ENCODE data around the gene PLCL1. TPM values are rescaled to one million over a fixed set of nuclear protein-coding genes. Genes with fewer than 3 reads are reported as not detected.
"Not testable (repeated sequence)": the region's sequence is repeated elsewhere in the genome, so short reads cannot be mapped to it uniquely, and the experiment has no call there.

Gene PLCL1
- total and polyA plus RNA-seq, 2 donors from 2014 or later = 13.6 to 14.7 TPM

DNA sequence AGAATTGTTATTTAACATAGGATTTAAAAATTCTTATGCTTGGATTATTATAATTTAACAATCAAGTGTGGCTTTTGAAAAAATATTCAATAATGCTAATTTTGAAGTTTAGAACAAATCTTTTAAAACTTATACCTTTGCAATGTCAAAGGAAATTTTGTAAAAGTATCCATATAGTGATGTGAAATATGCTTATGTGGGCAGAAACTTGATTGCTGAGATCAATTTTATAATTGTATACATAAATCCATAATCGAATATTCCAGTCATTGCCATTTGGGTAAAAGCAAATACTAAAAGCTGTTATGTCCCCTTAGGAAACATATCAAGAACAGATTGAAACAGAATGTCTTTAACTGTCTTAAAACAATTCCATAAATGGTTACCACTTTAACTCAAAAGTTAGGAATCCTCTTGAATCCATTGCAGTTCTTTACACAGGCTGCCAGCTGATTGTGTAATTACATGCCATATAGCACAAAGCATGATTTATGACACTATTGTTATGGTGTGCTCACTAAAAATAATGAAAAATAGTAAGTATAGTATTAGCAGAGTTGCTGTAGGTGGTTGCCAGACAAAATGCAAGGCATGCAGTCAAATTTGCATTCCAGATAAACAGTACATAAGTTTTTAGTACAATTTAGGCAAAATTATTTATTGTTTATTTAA lies 24.2 kb downstream of the PLCL1 start:
- Histone ChIP-seq H3K36me3 (ENCODE audit: control insufficient read depth in 2 of 3, insufficient read depth in 3 of 3, low read length in 3 of 3) (no peaks in the 10 kb centered on the region), H3K4me1 (ENCODE audit: control insufficient read depth in 2 of 3, insufficient read depth in 2 of 3, low read depth in 1 of 3, low read length in 3 of 3) (no peaks in the 10 kb centered on the region), H3K9me3 (ENCODE audit: control insufficient read depth in 2 of 3, insufficient read depth in 1 of 3, low read length in 3 of 3) (no peaks in the 10 kb centered on the region), H3K27me3 (ENCODE audit: control insufficient read depth, insufficient read depth, low read length) (no peaks in the 10 kb centered on the region), H3K27ac (ENCODE audit: low read depth in 2 of 2, low read length in 2 of 2) (no peak overlapping the region), H3K4me3 (ENCODE audit: low read length in 3 of 3) (no peak overlapping the region), H3K9ac (ENCODE audit: low read length in 3 of 3) (no peak overlapping the region)
- FAIRE-seq (no peak), DNase-seq (peak in 1 of 5 donors; percentile 26)
- TF ChIP-seq, protein P1, sequence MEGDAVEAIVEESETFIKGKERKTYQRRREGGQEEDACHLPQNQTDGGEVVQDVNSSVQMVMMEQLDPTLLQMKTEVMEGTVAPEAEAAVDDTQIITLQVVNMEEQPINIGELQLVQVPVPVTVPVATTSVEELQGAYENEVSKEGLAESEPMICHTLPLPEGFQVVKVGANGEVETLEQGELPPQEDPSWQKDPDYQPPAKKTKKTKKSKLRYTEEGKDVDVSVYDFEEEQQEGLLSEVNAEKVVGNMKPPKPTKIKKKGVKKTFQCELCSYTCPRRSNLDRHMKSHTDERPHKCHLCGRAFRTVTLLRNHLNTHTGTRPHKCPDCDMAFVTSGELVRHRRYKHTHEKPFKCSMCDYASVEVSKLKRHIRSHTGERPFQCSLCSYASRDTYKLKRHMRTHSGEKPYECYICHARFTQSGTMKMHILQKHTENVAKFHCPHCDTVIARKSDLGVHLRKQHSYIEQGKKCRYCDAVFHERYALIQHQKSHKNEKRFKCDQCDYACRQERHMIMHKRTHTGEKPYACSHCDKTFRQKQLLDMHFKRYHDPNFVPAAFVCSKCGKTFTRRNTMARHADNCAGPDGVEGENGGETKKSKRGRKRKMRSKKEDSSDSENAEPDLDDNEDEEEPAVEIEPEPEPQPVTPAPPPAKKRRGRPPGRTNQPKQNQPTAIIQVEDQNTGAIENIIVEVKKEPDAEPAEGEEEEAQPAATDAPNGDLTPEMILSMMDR (IDR thresholded peaks at IDR 0.05; ENCODE audit: borderline replicate concordance, extremely low read depth, insufficient read depth) = no peak
- intact Hi-C loops (cut with DNase I) = no loop called here

DNA sequence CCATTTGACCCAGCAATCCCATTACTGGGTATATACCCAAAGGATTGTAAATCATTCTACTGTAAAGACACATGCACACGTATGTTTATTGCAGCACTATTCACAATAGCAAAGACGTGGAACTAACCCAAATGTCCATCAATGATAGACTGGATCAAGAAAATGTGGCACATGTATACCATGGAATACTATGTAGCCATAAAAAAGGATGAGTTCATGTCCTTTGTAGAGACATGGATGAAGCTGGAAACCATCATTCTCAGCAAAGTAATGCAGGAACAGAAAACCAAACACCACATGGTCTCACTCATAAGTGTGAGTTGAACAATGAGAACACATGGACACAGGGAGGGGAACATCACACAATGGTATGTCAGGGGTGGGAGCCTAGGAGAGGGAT lies 30.4 kb downstream of the PLCL1 start:
- DNase-seq; FAIRE-seq; H3K9ac ChIP-seq (ENCODE audit: low read length in 3 of 3); H3K9me3 ChIP-seq (ENCODE audit: control insufficient read depth in 2 of 3, insufficient read depth in 1 of 3, low read length in 3 of 3); H3K4me1 ChIP-seq (ENCODE audit: control insufficient read depth in 2 of 3, insufficient read depth in 2 of 3, low read depth in 1 of 3, low read length in 3 of 3); H3K27me3 ChIP-seq (ENCODE audit: control insufficient read depth, insufficient read depth, low read length); intact Hi-C loops (cut with DNase I); H3K27ac ChIP-seq (ENCODE audit: low read depth in 2 of 2, low read length in 2 of 2); H3K4me3 ChIP-seq (ENCODE audit: low read length in 3 of 3); H3K36me3 ChIP-seq (ENCODE audit: control insufficient read depth in 2 of 3, insufficient read depth in 3 of 3, low read length in 3 of 3): not testable (repeated sequence)

DNA sequence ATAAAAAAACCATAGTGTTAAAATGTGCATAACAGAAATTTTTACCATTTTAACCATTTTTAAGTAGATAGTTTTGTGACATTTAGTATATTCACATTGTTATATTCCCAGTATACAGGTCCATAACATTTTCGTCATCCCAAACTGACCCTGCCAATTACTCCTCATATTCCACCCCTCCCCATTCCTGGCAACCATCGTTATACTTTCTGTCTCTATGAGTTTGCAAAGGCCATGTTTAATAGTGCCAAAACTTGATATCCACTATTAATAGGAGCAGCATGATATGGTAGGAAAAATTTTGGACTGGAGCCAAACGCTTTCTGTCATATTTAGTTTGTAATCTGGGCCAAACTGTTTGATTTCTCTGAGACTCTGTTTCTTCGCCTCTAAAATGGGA lies 30.9 kb downstream of the PLCL1 start:
- no peak overlapping the region for H3K9ac ChIP-seq (ENCODE audit: low read length in 3 of 3)
- no peaks in the 10 kb centered on the region for H3K9me3 ChIP-seq (ENCODE audit: control insufficient read depth in 2 of 3, insufficient read depth in 1 of 3, low read length in 3 of 3)
- H3K4me1 ChIP-seq (ENCODE audit: control insufficient read depth in 2 of 3, insufficient read depth in 2 of 3, low read depth in 1 of 3, low read length in 3 of 3) = peaks cover 0 to 9% (median 6%) of the 10 kb centered on the region in 3 donors
- no peaks in the 10 kb centered on the region for H3K36me3 ChIP-seq (ENCODE audit: control insufficient read depth in 2 of 3, insufficient read depth in 3 of 3, low read length in 3 of 3)
- H3K4me3 ChIP-seq (ENCODE audit: low read length in 3 of 3) = no peak overlapping the region
- TF ChIP-seq, protein P1 (IDR thresholded peaks at IDR 0.05; ENCODE audit: borderline replicate concordance, extremely low read depth, insufficient read depth) = no peak
- no peak for DNase-seq
- intact Hi-C loops (cut with DNase I) = no loop called here
- no peak for FAIRE-seq
- no peak overlapping the region for H3K27ac ChIP-seq (ENCODE audit: low read depth in 2 of 2, low read length in 2 of 2)
- no peaks in the 10 kb centered on the region for H3K27me3 ChIP-seq (ENCODE audit: control insufficient read depth, insufficient read depth, low read length)

DNA sequence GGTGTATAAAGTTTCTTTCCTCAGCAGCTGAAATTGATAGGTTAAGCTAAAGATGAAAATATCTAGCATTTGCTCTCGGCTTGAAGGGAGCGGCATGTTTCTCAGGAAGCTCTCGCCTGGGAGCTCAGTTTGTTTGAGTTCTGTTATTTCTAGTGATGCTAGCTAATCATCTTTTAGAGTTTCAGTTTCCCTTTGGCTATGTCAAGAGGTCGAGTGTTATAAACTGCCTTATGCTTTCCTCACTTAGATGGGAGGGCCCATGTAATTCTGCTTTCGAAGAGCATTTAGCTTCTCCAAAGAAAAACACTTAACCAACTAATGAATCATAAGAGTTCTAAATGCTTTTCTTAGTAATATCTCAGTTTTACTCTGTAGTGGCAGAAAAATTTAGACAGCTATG lies 33.6 kb downstream of the PLCL1 start:
- peak overlapping the region; percentile 25 to 60 for H3K27ac ChIP-seq (ENCODE audit: low read depth in 2 of 2, low read length in 2 of 2)
- H3K4me3 ChIP-seq (ENCODE audit: low read length in 3 of 3) = peak overlapping the region in 2 of 3 donors; percentile 47 to 53
- DNase-seq = peak in 1 of 5 donors; percentile 60
- intact Hi-C loops (cut with DNase I) = no loop called here
- TF ChIP-seq, protein P1 (IDR thresholded peaks at IDR 0.05; ENCODE audit: borderline replicate concordance, extremely low read depth, insufficient read depth) = no peak
- H3K9me3 ChIP-seq (ENCODE audit: control insufficient read depth in 2 of 3, insufficient read depth in 1 of 3, low read length in 3 of 3) = no peaks in the 10 kb centered on the region
- H3K27me3 ChIP-seq (ENCODE audit: control insufficient read depth, insufficient read depth, low read length) = no peaks in the 10 kb centered on the region
- FAIRE-seq = peak; percentile 76
- H3K4me1 ChIP-seq (ENCODE audit: control insufficient read depth in 2 of 3, insufficient read depth in 2 of 3, low read depth in 1 of 3, low read length in 3 of 3) = peaks cover 0 to 9% (median 6%) of the 10 kb centered on the region in 3 donors
- H3K36me3 ChIP-seq (ENCODE audit: control insufficient read depth in 2 of 3, insufficient read depth in 3 of 3, low read length in 3 of 3) = no peaks in the 10 kb centered on the region
- peak overlapping the region in 1 of 3 donors; percentile 30 for H3K9ac ChIP-seq (ENCODE audit: low read length in 3 of 3)

All from kidney (tissue), 14 donors.